Central memory CD4-positive, alpha-beta T cell (primary cell): ENCODE measurements around the gene TRIM65.

Experiments
- DNase-seq: peaks from one replicate; pipeline ENCODE4 v3.0.0; 2022

TRIM65 gene

GRCh38 chr17:75850928-75851692, 45.6 kb downstream of the TRIM65 start:
- DNase-seq, result no peak

GRCh38 chr17:75849724-75850123, 47.0 kb downstream of the TRIM65 start:
- no peak for DNase-seq

DNA sequence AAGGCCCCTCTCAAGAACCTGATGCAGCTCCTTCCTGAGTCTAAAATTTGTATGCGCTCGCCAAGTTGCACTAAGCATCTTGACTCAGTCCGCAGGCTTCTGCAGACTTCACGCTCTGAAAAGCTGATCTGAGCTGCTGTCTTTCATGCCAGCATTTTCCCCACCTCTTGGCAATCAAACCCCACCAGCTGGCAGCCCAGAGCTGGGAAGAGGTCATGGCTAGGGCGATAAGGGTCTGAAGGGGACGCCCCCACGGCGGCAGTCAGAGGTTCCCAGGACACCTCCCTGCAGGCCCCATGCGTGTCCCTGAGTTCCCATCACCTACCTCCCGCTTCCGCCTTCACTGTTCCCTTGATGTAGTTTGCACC, 47.5 kb downstream of the TRIM65 start:
- no peak for DNase-seq

GRCh38 chr17:75848523-75849278, 48.0 kb downstream of the TRIM65 start:
- DNase-seq, result peak; percentile 71

- DNase-seq, result no peak
Measured at GRCh38 chr17:75847614-75848522, 48.9 kb downstream of the TRIM65 start.

DNA sequence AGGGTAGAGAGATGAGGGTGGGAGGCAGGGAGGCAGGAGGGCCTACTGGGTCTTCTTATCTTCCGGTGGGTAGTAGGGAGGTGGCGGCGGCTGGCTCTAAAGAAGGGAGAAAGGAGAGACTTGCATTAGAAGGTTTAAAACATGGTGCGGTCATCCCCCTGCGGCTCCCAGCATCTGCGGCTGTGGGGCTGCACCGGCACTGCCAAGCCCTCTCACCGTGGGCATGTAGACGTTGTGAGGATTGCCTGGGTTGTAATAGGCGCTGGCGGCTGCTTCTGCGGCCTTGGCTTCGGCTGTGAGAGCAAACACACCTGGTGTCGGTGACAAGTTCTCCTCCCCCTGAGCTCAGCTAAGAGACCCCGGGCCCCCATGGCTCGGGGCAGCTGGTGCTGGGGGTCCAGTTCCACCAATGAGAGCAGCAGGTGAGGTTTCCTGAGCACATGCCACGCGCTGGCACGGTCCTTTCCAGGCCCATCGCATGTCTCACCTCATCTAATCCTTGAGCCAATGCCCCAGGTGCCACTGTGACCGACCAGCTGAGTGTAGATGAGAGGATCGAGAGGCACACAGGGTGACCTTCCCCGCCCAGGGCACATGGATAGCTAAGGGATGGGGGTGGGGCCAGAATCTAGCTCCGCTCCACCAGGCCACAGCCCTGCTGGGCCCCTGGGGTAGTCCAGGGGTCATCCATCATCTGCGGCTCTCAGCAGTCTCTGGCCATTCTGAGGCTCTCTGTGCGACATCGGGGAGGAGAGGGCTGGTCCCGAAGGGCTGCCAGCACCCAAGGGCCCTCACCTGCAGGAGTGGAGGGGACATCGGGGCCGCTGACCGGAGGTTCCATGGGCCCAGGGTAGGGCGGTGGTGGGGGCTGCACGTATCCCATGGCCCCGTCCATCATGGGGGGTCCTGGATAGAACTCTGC, 49.8 kb downstream of the TRIM65 start:
- no peak for DNase-seq

DNA sequence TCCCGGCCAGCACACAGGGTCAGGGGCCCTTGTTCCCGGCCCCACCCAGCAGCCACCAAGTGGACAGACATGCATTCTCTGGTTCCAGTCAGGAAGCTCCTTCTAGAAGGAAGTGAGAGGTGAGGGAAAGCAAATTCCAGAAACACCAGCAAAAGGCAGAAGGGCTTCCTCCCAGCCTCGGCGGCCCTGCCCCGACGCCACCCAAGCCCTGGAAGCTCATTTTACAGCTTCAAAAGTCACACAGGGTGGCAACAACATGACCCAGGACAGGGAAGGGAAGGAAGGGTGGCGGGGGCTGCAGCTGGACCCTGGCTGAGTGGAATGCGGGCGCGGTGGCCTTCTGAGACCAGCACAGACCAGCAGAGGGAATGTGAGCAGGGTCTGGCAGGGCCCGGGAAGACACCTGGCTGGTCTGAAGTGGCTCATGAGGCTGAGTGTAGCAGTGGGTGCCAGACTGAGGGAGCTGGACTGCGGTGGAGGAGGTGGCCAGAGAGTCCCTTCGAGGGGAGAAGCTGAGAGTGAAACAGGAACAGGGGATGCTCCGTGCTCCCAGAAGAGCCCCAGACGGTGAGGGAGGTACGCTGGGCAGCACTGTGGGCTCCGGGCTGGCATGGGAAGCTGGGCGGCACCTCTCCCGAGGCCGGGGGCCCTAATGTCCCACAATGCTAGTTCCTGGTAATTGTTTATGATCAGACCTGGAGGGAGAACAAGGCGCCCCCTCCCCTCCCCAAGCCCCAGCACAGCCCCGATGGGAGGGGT, 50.6 kb downstream of the TRIM65 start:
- DNase-seq, result no peak

GRCh38 chr17:75845058-75845711, 51.6 kb downstream of the TRIM65 start:
- DNase-seq, result peak; percentile 36

DNA sequence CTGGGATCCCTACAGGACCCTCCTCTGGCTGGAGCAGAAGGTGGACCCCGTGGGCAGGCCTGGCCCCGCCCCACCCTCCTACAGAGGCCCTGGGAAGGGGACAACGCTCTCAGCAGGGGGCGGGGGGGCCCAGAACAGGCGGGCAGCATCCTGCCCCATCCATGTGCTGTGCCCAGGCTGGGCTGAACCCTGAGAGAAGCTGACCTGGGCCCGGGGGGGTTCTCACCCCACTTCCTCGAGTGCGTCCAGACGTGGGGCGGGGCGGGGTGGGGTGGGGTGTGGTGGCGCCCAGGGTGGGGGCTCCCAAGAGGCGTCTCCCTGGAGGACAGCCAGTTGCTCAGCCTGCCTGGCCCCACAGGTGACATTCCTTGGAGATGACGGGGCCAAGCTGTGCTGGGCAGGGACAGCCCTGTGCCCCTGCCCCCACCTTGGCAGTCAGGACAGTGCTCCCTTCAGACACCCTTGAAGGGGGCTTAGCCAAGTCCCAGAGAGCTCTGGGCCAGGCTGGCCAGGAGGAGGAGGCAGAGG, 52.2 kb downstream of the TRIM65 start:
- no peak for DNase-seq

GRCh38 chr17:75843577-75844529, 52.9 kb downstream of the TRIM65 start, which contains the start of gene UNC13D:
Gene UNC13D, minus strand, starts transcription at chr17:75844404. Its CDS starts 67 bp downstream, at chr17:75844337.
- peak; percentile 63 for DNase-seq

- DNase-seq, result no peak
Measured at GRCh38 chr17:75842963-75843576, 53.7 kb downstream of the TRIM65 start.

DNA sequence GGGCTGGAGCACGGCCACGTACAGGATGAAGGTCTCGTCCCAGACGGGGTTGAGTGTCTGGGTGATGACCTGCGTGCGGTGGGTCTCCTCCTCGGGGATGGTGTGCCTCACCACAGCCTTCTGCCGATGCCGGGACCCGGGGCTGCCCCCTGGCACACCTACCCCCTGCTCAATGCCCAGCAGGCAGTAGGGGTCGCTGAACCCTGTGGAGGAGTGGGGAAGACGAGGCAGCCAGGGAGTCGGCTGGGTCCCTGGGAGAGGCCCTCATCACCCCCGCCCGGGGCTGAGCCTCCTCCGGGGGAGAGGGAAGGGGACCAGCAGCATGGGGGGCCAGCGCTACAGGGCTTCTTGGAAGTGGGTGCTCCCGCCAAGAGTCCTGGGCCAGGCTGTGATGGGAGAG, 54.3 kb downstream of the TRIM65 start:
- no peak for DNase-seq

DNA sequence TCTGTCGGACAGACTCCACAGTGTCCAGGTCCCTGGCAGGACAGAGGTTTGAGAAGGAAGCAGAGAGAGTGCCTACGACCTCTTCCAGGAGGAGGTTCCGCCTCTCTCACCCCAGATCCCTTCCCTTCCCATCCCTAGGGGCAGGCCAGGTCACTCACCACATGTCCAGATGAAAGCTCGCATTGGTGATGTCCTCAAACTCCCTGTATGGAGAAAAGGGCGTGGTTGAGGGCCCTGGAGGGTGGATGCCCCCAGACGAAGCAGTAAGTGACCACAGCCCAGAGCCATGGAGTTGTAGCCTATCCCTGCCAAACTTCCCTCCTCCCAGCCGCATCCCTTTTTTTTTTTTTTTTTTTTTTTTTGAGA, 56.0 kb downstream of the TRIM65 start:
- DNase-seq, result no peak

- DNase-seq, result no peak
Measured at GRCh38 chr17:75839942-75840798, 56.6 kb downstream of the TRIM65 start.
